SK-N-SH (cell line): ENCODE data around the gene WEE1. TPM values are rescaled to one million over a fixed set of nuclear protein-coding genes. Genes with fewer than 3 reads are reported as not detected.

Source experiments
- CTCF ChIA-PET: fragments of 300-600, 350-600 bp; formaldehyde crosslinking; extraction: SDS; loops from one replicate; lab custom pipeline; 2021; lab: Yijun Ruan, JAX
- POLR2A ChIA-PET: fragments of 350-600 bp; sonication (Branson Sonifier 250); formaldehyde crosslinking; extraction: SDS; loops from one replicate; lab custom pipeline; 2020; ENCODE audit warnings: antibody characterized with exemption, inconsistent platforms; lab: Yijun Ruan, JAX
- DNase-seq: peaks from one replicate; pipeline ENCODE4 v3.0.0; 2012
- H2AFZ ChIP-seq: fragments of 200-600 bp; sonication (generic); 2 replicates; pipeline ENCODE4 v1.8.1; 2016; ENCODE audit warnings: antibody characterized with exemption, mild to moderate bottlenecking, low read depth
- H3F3A ChIP-seq: fragments of 200-600 bp; sonication (generic); replicated peaks from 2 replicates; pipeline ENCODE3; 2016; ENCODE audit warnings: antibody characterized with exemption, mild to moderate bottlenecking; ENCODE audit not compliant: insufficient read depth
- H3K27ac ChIP-seq, 2 experiments: fragments of 200-500 bp in 1 of 2; fragments of 200-600 bp in 1 of 2; sonication (Bioruptor generic) in 1 of 2; sonication (generic), shearing (Covaris generic) in 1 of 2; 2 replicates each; pipeline versions ENCODE4 v1.5.1 to v1.6.1; 2014 to 2016; ENCODE audit warnings: low read depth in 2 of 2, inconsistent platforms in 1 of 2, low read length in 1 of 2, mild to moderate bottlenecking in 1 of 2, mixed read lengths in 1 of 2
- H3K27me3 ChIP-seq: fragments of 200-600 bp; sonication (generic), shearing (Covaris generic); 2 replicates; pipeline ENCODE4 v1.6.1; 2016; ENCODE audit warnings: mixed run types; ENCODE audit not compliant: insufficient read depth
- H3K36me3 ChIP-seq, 2 experiments: fragments of 200-500 bp in 1 of 2; fragments of 200-600 bp in 1 of 2; sonication (Bioruptor generic) in 1 of 2; sonication (generic) in 1 of 2; replicated peaks in 1 of 2; 2 replicates each; pipeline versions ENCODE3 to v1.5.1; 2014 to 2016; ENCODE audit warnings: low read length in 1 of 2, mild to moderate bottlenecking in 1 of 2; ENCODE audit not compliant: insufficient read depth in 2 of 2, control insufficient read depth in 1 of 2
- H3K4me1 ChIP-seq, 2 experiments: fragments of 200-500 bp in 1 of 2; fragments of 200-600 bp in 1 of 2; sonication (Bioruptor generic) in 1 of 2; sonication (generic), shearing (Covaris generic) in 1 of 2; 2 replicates each; pipeline versions ENCODE4 v1.5.1 to v1.6.1; 2014 to 2016; ENCODE audit warnings: low read depth in 1 of 2, low read length in 1 of 2, mixed run types in 1 of 2; ENCODE audit not compliant: insufficient read depth in 2 of 2, control insufficient read depth in 1 of 2
- H3K4me2 ChIP-seq: fragments of 200-600 bp; sonication (generic), shearing (Covaris generic); 2 replicates; pipeline ENCODE4 v1.6.1; 2017; ENCODE audit warnings: mixed run types
- H3K4me3 ChIP-seq, 2 experiments: fragments of 200-500 bp in 1 of 2; fragments of 200-600 bp in 1 of 2; sonication (Bioruptor generic) in 1 of 2; sonication (generic), shearing (Covaris generic) in 1 of 2; 2 replicates each; pipeline versions ENCODE4 v1.5.1 to v1.8.1; 2014 to 2016; ENCODE audit warnings: low read depth in 2 of 2, inconsistent platforms in 1 of 2, low read length in 1 of 2, mild to moderate bottlenecking in 1 of 2, mixed read lengths in 1 of 2, moderate library complexity in 1 of 2
- H3K79me2 ChIP-seq: fragments of 200-600 bp; sonication (generic); 2 replicates; pipeline ENCODE4 v1.8.1; 2017; ENCODE audit warnings: mild to moderate bottlenecking; ENCODE audit not compliant: insufficient read depth
- H3K9ac ChIP-seq: fragments of 200-600 bp; sonication (generic); 2 replicates; pipeline ENCODE4 v1.6.1; 2017; ENCODE audit warnings: mixed run types
- H3K9me2 ChIP-seq: fragments of 200-600 bp; sonication (generic); 2 replicates; pipeline ENCODE4 v1.6.1; 2017; ENCODE audit warnings: mixed run types
- H3K9me3 ChIP-seq: fragments of 200-600 bp; sonication (generic); 2 replicates; pipeline ENCODE4 v1.6.1; 2017; ENCODE audit warnings: mixed run types, mild to moderate bottlenecking, moderate library complexity
- H4K20me1 ChIP-seq: fragments of 200-600 bp; sonication (generic); 2 replicates; pipeline ENCODE4 v1.6.1; 2017; ENCODE audit warnings: mild to moderate bottlenecking, mixed run types; ENCODE audit not compliant: insufficient read depth
- EP300 ChIP-seq, 2 experiments: IDR thresholded peaks; 2 replicates each; pipeline versions ENCODE4 v1.4.0 to v1.6.1; 2012; ENCODE audit warnings: borderline replicate concordance in 1 of 2, low read depth in 1 of 2, low read length in 1 of 2
- EZH2phosphoT487 ChIP-seq: fragments of 200-600 bp; sonication (generic); IDR thresholded peaks from 2 replicates; pipeline ENCODE4 v1.6.1; 2017; ENCODE audit warnings: low read depth, mixed run types, mild to moderate bottlenecking, antibody characterized with exemption, moderate library complexity, borderline replicate concordance
- FOSL2 ChIP-seq: IDR thresholded peaks from 2 replicates; pipeline ENCODE4 v1.4.0; 2012; ENCODE audit warnings: low read depth, mild to moderate bottlenecking, moderate library complexity, borderline replicate concordance
- FOXM1 ChIP-seq: IDR thresholded peaks from 2 replicates; pipeline ENCODE4 v1.4.0; 2012; ENCODE audit warnings: low read depth, mild to moderate bottlenecking
- GABPA ChIP-seq: IDR thresholded peaks from 2 replicates; pipeline ENCODE4 v1.4.0; 2012; ENCODE audit warnings: low read depth, mild to moderate bottlenecking
- GATA2 ChIP-seq: sonication (generic); formaldehyde crosslinking; IDR thresholded peaks from 2 replicates; pipeline ENCODE4 v1.5.0; 2020; ENCODE audit warnings: mild to moderate bottlenecking, missing genetic modification reagents
- JUND ChIP-seq: IDR thresholded peaks from 2 replicates; pipeline ENCODE4 v1.4.0; 2012
- NFIC ChIP-seq: IDR thresholded peaks from 2 replicates; pipeline ENCODE4 v1.4.0; 2012; ENCODE audit warnings: borderline replicate concordance
- NRF1 ChIP-seq: IDR thresholded peaks from 2 replicates; pipeline ENCODE4 v1.6.1; 2012; ENCODE audit warnings: low read depth, mild to moderate bottlenecking, low read length
- RCOR1 ChIP-seq: fragments of 150-350 bp; IDR thresholded peaks from 2 replicates; pipeline ENCODE4 v1.6.1; 2017; ENCODE audit warnings: antibody characterized with exemption, low read length
- RXRA ChIP-seq: IDR thresholded peaks from 2 replicates; pipeline ENCODE4 v1.4.0; 2012; ENCODE audit warnings: low read depth, mild to moderate bottlenecking, borderline replicate concordance
- SIN3A ChIP-seq: IDR thresholded peaks from 2 replicates; pipeline ENCODE4 v1.6.1; 2012; ENCODE audit warnings: low read depth, mild to moderate bottlenecking, low read length, moderate library complexity, borderline replicate concordance
- TAF1 ChIP-seq: IDR thresholded peaks from 2 replicates; pipeline ENCODE4 v1.6.1; 2012; ENCODE audit warnings: low read depth, mild to moderate bottlenecking, low read length, moderate library complexity, borderline replicate concordance
- YY1 ChIP-seq: IDR thresholded peaks from 2 replicates; pipeline ENCODE4 v1.4.0; 2012; ENCODE audit warnings: low read depth, mild to moderate bottlenecking
- WGBS: methylation state at CpG from one replicate; pipeline ENCODE4 v1.1.6; 2017; ENCODE audit warnings: low lambda C conversion rate; 5-methylcytosine and 5-hydroxymethylcytosine counted together
- polyA plus RNA-seq, 3 experiments: library from polyadenylated mRNA; depleted of rRNA; stranded (reverse); fragments of >200 nt; gene quantifications; 2 replicates each; pipeline ENCODE4 v1.2.3, GENCODE V29; 2012
- TF ChIP-seq, protein P1 (sequence below): fragments of 150-350 bp; IDR thresholded peaks from 2 replicates; pipeline ENCODE4 v1.6.1; 2016; ENCODE audit warnings: mild to moderate bottlenecking, low read depth, low read length
- TF ChIP-seq, protein P2 (sequence below): IDR thresholded peaks from 2 replicates; pipeline ENCODE4 v1.6.1; 2012; ENCODE audit warnings: mild to moderate bottlenecking, low read depth, low read length, moderate library complexity
- TF ChIP-seq, protein P3 (sequence below): fragments of 200-600 bp; sonication (generic); IDR thresholded peaks from 2 replicates; pipeline ENCODE4 v1.6.1; 2017; ENCODE audit warnings: antibody characterized with exemption, mild to moderate bottlenecking, moderate library complexity
- TF ChIP-seq, protein P4 (sequence below): IDR thresholded peaks from 2 replicates; pipeline ENCODE4 v1.4.0; 2012; ENCODE audit warnings: low read depth
- TF ChIP-seq, protein P5 (sequence below): fragments of 150-350 bp; IDR thresholded peaks from 2 replicates; pipeline ENCODE4 v1.6.1; 2017; ENCODE audit warnings: antibody characterized with exemption, low read length, low read depth, borderline replicate concordance

WEE1 gene
- polyA plus RNA-seq, 1 of the 3 experiments (the other 2 are of a cell fraction), result 16.9 TPM

DNA sequence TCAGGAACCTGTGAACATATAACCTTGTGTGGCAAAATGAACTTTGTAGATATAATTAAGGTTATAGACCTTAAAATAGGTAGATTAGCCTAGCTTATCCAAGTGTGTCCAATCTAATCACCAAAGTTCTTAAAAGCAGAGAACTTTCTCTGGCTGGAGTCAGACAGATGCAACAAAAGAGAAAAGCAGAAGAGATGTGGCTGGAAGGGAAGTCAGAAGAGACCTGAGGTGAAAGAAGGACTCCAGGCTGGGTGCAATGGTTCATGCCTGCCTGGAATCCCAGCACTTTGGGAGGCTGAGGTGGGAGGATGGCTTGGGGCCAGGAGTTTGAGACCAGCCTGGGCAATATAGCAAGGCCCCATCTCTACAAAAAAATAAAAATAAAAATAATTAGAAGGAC lies 51.0 kb downstream of the WEE1 start:
- ChIA-PET POLR2A (no interaction called here), CTCF (interaction anchor here (0.7 to 1.2 kb wide), 2 partner anchors 11 kb away, joined by 3 to 5 read pairs; no protein-coding TSS in a partner anchor)
- H3K4me3 ChIP-seq, result no peak overlapping the region
- no peak overlapping the region for H2AFZ ChIP-seq
- TF ChIP-seq, protein P1, sequence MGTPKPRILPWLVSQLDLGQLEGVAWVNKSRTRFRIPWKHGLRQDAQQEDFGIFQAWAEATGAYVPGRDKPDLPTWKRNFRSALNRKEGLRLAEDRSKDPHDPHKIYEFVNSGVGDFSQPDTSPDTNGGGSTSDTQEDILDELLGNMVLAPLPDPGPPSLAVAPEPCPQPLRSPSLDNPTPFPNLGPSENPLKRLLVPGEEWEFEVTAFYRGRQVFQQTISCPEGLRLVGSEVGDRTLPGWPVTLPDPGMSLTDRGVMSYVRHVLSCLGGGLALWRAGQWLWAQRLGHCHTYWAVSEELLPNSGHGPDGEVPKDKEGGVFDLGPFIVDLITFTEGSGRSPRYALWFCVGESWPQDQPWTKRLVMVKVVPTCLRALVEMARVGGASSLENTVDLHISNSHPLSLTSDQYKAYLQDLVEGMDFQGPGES, result no peak
- TF ChIP-seq RCOR1, result no peak
- TF ChIP-seq YY1, result no peak
- TF ChIP-seq NFIC, result no peak
- no peaks in the 10 kb centered on the region for H4K20me1 ChIP-seq
- no peak for DNase-seq
- no peaks in the 10 kb centered on the region for H3K27me3 ChIP-seq
- H3K79me2 ChIP-seq, result no peaks in the 10 kb centered on the region
- no peak overlapping the region for H3K4me2 ChIP-seq
- H3F3A ChIP-seq, result peaks cover 4% of the 10 kb centered on the region
- H3K4me1 ChIP-seq, result no peaks in the 10 kb centered on the region
- H3K9me2 ChIP-seq, result no peaks in the 10 kb centered on the region
- no peaks in the 10 kb centered on the region for H3K9me3 ChIP-seq
- H3K9ac ChIP-seq, result no peak overlapping the region
- H3K36me3 ChIP-seq, result no peaks in the 10 kb centered on the region
- H3K27ac ChIP-seq, result no peak overlapping the region

DNA sequence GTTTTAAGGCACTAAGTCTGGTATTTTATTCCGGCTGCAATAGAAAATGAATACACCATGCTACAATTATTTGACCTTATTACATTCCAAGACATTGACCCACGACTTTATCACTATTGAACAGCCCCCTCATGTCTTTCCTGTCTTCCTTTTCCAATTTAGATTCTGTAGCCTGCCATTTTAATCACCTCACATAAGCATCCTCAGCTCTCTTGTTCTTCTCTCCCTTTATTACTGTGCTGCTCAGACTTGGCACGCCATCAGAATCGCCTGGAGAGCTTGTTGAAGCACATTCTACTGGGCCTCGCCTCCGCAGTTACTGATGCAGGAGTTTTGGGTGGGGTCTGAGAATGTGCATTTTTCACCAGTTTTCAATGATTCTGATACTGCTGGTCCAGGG lies 51.7 kb downstream of the WEE1 start:
- peaks cover 4% of the 10 kb centered on the region for H3F3A ChIP-seq
- TF ChIP-seq FOSL2, result no peak
- no peak for TF ChIP-seq FOXM1
- no peak for TF ChIP-seq EZH2phosphoT487
- TF ChIP-seq, protein P2, sequence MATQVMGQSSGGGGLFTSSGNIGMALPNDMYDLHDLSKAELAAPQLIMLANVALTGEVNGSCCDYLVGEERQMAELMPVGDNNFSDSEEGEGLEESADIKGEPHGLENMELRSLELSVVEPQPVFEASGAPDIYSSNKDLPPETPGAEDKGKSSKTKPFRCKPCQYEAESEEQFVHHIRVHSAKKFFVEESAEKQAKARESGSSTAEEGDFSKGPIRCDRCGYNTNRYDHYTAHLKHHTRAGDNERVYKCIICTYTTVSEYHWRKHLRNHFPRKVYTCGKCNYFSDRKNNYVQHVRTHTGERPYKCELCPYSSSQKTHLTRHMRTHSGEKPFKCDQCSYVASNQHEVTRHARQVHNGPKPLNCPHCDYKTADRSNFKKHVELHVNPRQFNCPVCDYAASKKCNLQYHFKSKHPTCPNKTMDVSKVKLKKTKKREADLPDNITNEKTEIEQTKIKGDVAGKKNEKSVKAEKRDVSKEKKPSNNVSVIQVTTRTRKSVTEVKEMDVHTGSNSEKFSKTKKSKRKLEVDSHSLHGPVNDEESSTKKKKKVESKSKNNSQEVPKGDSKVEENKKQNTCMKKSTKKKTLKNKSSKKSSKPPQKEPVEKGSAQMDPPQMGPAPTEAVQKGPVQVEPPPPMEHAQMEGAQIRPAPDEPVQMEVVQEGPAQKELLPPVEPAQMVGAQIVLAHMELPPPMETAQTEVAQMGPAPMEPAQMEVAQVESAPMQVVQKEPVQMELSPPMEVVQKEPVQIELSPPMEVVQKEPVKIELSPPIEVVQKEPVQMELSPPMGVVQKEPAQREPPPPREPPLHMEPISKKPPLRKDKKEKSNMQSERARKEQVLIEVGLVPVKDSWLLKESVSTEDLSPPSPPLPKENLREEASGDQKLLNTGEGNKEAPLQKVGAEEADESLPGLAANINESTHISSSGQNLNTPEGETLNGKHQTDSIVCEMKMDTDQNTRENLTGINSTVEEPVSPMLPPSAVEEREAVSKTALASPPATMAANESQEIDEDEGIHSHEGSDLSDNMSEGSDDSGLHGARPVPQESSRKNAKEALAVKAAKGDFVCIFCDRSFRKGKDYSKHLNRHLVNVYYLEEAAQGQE, result no peak
- no peak for TF ChIP-seq EP300 (IDR thresholded peaks at IDR 0.05; ENCODE audit: borderline replicate concordance in 1 of 2, low read depth in 1 of 2, low read length in 1 of 2)
- TF ChIP-seq, protein P3, sequence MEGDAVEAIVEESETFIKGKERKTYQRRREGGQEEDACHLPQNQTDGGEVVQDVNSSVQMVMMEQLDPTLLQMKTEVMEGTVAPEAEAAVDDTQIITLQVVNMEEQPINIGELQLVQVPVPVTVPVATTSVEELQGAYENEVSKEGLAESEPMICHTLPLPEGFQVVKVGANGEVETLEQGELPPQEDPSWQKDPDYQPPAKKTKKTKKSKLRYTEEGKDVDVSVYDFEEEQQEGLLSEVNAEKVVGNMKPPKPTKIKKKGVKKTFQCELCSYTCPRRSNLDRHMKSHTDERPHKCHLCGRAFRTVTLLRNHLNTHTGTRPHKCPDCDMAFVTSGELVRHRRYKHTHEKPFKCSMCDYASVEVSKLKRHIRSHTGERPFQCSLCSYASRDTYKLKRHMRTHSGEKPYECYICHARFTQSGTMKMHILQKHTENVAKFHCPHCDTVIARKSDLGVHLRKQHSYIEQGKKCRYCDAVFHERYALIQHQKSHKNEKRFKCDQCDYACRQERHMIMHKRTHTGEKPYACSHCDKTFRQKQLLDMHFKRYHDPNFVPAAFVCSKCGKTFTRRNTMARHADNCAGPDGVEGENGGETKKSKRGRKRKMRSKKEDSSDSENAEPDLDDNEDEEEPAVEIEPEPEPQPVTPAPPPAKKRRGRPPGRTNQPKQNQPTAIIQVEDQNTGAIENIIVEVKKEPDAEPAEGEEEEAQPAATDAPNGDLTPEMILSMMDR, result no peak
- no peak for TF ChIP-seq JUND
- no peak for TF ChIP-seq RXRA
- TF ChIP-seq TAF1, result no peak
- no peak for TF ChIP-seq GATA2 (CRISPR knock-in tag)
- TF ChIP-seq, protein P4, sequence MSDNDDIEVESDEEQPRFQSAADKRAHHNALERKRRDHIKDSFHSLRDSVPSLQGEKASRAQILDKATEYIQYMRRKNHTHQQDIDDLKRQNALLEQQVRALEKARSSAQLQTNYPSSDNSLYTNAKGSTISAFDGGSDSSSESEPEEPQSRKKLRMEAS, result no peak
- TF ChIP-seq, protein P1, result no peak
- no peak for TF ChIP-seq RCOR1
- no peak for TF ChIP-seq NFIC
- TF ChIP-seq GABPA, result no peak
- TF ChIP-seq, protein P5, sequence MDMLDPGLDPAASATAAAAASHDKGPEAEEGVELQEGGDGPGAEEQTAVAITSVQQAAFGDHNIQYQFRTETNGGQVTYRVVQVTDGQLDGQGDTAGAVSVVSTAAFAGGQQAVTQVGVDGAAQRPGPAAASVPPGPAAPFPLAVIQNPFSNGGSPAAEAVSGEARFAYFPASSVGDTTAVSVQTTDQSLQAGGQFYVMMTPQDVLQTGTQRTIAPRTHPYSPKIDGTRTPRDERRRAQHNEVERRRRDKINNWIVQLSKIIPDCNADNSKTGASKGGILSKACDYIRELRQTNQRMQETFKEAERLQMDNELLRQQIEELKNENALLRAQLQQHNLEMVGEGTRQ, result no peak
- TF ChIP-seq SIN3A, result no peak
- TF ChIP-seq NRF1, result no peak
- POLR2A ChIA-PET, result no interaction called here
- H3K4me1 ChIP-seq, result no peaks in the 10 kb centered on the region
- H2AFZ ChIP-seq, result no peak overlapping the region
- H3K9me3 ChIP-seq, result no peaks in the 10 kb centered on the region
- no peak overlapping the region for H3K9ac ChIP-seq
- H3K4me3 ChIP-seq, result no peak overlapping the region
- DNase-seq, result no peak
- H3K79me2 ChIP-seq, result no peaks in the 10 kb centered on the region
- H3K27me3 ChIP-seq, result no peaks in the 10 kb centered on the region
- H3K4me2 ChIP-seq, result no peak overlapping the region
- CTCF ChIA-PET, result interaction anchor here (2.3 kb wide), 1 partner anchor 12 kb away, joined by 6 read pairs; no protein-coding TSS in a partner anchor
- no peaks in the 10 kb centered on the region for H3K36me3 ChIP-seq
- no peaks in the 10 kb centered on the region for H3K9me2 ChIP-seq
- WGBS, result 85% methylated on average over 6 of the region's 6 CpGs
- no peaks in the 10 kb centered on the region for H4K20me1 ChIP-seq
- H3K27ac ChIP-seq, result no peak overlapping the region
